Colonic mucosa (tissue), 4 donors: Measurements from ENCODE around the gene ZC3H7A. TPM values are rescaled to one million over a fixed set of nuclear protein-coding genes. Genes with fewer than 3 reads are reported as not detected.
A peak's percentile ranks its signal among the peaks of the same experiment; 100 is the strongest.
"Not testable (repeated sequence)": the region's sequence is repeated elsewhere in the genome, so short reads cannot be mapped to it uniquely, and the experiment has no call there.

Experiments used
- DNase-seq: peaks from one replicate; pipeline ENCODE4 v3.0.0-alpha.2; 2020
- H3K27ac ChIP-seq: fragments of 200-600 bp; one replicate; pipeline ENCODE4 v1.8.0; 2021
- H3K27me3 ChIP-seq: fragments of 200-600 bp; one replicate; pipeline ENCODE4 v1.8.0; 2021
- H3K36me3 ChIP-seq: fragments of 200-600 bp; one replicate; pipeline ENCODE4 v1.8.0; 2021
- H3K4me1 ChIP-seq: fragments of 200-600 bp; one replicate; pipeline ENCODE4 v1.8.0; 2021; ENCODE audit warnings: mild to moderate bottlenecking
- H3K4me3 ChIP-seq: fragments of 200-600 bp; one replicate; pipeline ENCODE4 v1.8.0; 2021
- H3K9ac ChIP-seq, 2 donors: one replicate each; pipeline ENCODE4 v1.7.0; 2013; ENCODE audit warnings: control low read depth in 2 of 2, low read depth in 2 of 2, low read length in 2 of 2
- H3K9me3 ChIP-seq: fragments of 200-600 bp; one replicate; pipeline ENCODE4 v1.8.0; 2021
- intact Hi-C: fragments of 100-400 bp; cut with DNase I; formaldehyde crosslinking; loops from one replicate; pipeline ENCODE4 v1.14.1; 2022
- total RNA-seq, 2 donors: library from RNA; stranded (reverse); fragmentation: NEBNext Ultra II Directional in 1 of 2; extraction: Animal tissue kit (Norgen Biotek cat#: 25700) in 1 of 2; gene quantifications; one replicate each; pipeline ENCODE4 v1.2.1, GENCODE V29; 2021
- TF ChIP-seq, protein P1 (sequence below): fragments of 200-600 bp; IDR thresholded peaks from one replicate; pipeline ENCODE4 v1.8.0; 2022; ENCODE audit warnings: antibody characterized with exemption, mild to moderate bottlenecking
- donor health status: healthy.
- donor health status: DM: no; HTN: no; CAD: no.
- donor health status: DM: no; HTN: no; CAD: no.

The ZC3H7A gene
- total RNA-seq, 2 donors from 2014 or later: 40.2 to 47.1 TPM

DNA sequence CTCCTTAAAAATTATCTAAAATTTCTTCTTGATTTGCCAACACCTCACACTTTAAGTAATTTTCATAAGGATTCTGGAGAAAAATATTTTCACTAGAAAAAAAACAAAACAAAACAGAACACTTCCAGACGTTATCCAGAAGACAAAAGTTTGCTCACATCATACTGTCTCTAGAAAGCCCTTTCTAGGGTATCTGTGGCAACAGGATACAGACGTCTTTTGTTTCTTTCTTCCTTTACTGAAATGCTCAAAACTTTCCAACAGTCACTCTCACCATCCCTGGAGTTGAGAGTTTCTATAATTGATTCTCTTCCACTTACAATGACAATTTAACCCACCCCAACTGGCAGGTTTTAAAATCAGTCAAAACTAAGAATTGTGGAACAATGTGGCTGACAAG lies 2.6 kb downstream of the ZC3H7A start:
- DNase-seq: no peak
- Histone ChIP-seq H3K4me3 (no peak overlapping the region), H3K27me3 (no peaks in the 10 kb centered on the region), H3K9ac (no peak overlapping the region), H3K9me3 (no peaks in the 10 kb centered on the region), H3K4me1 (peaks cover 20% of the 10 kb centered on the region), H3K27ac (no peak overlapping the region), H3K36me3 (no peaks in the 10 kb centered on the region)
- TF ChIP-seq, protein P1, sequence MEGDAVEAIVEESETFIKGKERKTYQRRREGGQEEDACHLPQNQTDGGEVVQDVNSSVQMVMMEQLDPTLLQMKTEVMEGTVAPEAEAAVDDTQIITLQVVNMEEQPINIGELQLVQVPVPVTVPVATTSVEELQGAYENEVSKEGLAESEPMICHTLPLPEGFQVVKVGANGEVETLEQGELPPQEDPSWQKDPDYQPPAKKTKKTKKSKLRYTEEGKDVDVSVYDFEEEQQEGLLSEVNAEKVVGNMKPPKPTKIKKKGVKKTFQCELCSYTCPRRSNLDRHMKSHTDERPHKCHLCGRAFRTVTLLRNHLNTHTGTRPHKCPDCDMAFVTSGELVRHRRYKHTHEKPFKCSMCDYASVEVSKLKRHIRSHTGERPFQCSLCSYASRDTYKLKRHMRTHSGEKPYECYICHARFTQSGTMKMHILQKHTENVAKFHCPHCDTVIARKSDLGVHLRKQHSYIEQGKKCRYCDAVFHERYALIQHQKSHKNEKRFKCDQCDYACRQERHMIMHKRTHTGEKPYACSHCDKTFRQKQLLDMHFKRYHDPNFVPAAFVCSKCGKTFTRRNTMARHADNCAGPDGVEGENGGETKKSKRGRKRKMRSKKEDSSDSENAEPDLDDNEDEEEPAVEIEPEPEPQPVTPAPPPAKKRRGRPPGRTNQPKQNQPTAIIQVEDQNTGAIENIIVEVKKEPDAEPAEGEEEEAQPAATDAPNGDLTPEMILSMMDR: no peak
- intact Hi-C loops: loop anchor here (10.0 kb wide), 1 partner anchor 50 kb away; the partner anchor contains the start of gene TXNDC11

DNA sequence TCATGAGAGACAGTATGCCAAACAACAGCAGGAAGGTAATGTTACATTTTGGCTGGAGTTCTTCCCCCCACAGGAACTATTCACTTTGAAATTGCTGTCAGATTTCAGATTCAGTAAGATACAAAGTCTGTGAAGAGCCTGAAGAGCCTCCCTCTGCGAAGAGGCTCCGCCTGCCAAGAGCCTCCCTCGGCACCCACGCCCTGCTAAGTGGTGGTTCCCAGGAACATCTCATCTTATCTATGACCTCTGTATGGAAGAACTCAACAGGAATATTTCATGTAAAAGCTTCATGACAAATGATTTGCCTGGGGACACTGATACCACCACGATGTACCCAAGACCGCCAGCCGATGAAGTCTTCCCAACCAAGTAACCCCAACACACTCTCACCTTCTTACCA lies 3.2 kb downstream of the ZC3H7A start:
- Histone ChIP-seq H3K27me3 (no peaks in the 10 kb centered on the region), H3K4me3 (no peak overlapping the region), H3K9me3 (no peaks in the 10 kb centered on the region), H3K9ac (peak overlapping the region in 1 of 2 donors; percentile 46), H3K27ac (no peak overlapping the region), H3K36me3 (no peaks in the 10 kb centered on the region), H3K4me1 (peaks cover 20% of the 10 kb centered on the region)
- TF ChIP-seq, protein P1: no peak
- intact Hi-C loops: loop anchor here (10.0 kb wide), 1 partner anchor 49 kb away; the partner anchor contains the start of gene TXNDC11
- DNase-seq: peak; percentile 38

DNA sequence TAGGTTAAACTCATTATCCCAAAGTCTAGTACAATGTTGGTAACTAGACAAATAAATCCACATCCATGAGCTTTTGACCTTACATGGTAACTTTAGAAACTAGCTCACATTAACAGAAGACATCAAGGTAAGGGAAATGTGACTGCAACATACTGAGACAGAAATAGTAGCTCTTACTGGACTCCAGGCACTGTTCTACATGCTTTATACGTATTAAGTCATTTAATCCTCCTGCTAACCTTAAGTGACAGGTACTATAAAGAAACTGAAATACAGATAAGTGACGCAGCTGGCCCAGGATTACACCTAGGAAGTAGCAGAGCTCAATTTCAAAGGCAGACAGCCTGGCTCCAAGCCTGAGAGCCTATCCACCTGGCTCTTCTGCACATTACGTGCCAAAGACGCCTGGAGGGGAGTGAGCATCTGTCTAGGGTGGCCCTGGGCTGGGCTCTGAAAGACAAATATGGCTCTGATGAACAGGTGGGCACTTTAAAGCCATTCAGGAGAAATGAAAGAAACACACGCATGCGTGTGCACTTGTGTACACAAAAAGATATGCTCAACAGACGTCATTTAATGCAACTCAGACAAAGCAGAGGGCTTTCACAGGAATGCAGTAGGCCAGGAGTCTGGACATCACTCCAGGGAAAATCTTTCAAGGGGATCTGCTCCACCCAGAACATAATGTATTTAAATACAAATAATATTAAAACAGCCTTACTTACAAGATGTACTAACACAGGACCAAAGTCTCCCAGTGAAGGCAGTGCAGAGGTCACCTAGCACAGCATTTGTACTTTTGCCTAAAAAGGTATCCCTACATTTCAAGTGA lies 4.4 kb downstream of the ZC3H7A start:
- TF ChIP-seq, protein P1: no peak
- peak overlapping the region in 1 of 2 donors; percentile 70 for H3K9ac ChIP-seq
- peak; percentile 67 for DNase-seq
- H3K36me3 ChIP-seq: no peaks in the 10 kb centered on the region
- H3K27me3 ChIP-seq: no peaks in the 10 kb centered on the region
- no peak overlapping the region for H3K4me3 ChIP-seq
- intact Hi-C loops: loop anchor here (10.0 kb wide), 1 partner anchor 48 kb away; the partner anchor contains the start of gene TXNDC11
- peaks cover 20% of the 10 kb centered on the region for H3K4me1 ChIP-seq
- H3K27ac ChIP-seq: peak overlapping the region; percentile 23
- no peaks in the 10 kb centered on the region for H3K9me3 ChIP-seq

DNA sequence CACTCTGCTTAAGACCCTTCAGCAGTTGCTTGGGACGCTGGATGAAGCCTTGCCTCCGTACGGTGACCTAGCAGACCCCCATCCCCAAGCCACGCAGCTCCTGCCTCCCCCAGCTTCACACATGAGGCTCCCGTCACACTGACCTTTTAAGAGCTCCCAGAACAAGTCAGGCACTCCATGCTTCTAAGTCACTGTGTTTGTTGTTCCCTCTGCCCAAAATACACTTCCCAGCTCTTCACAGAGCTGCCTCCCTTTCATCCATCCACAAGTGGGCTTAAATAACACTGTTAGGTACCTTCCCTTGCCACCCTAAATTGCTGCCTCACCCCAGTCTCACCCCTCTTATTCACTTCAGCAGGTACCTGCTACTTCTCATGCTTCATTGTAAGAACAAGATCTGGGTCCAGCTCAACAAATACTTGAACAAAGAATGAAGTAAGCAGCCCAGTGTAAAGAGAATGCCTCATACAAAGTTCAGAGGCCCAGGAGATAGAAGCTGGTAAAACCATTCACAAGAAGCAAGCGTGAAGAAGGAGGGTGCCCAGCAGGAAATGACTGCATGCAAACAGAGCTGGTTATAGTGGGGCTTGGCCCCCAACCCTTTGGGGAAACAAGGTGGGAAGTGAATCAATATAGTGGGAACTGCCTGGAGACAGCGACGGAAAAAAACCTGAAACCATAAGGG lies 5.8 kb downstream of the ZC3H7A start:
- TF ChIP-seq, protein P1: no peak
- H3K27ac ChIP-seq: no peak overlapping the region
- no peaks in the 10 kb centered on the region for H3K27me3 ChIP-seq
- H3K4me1 ChIP-seq: peaks cover 20% of the 10 kb centered on the region
- no peaks in the 10 kb centered on the region for H3K9me3 ChIP-seq
- no peaks in the 10 kb centered on the region for H3K36me3 ChIP-seq
- peak overlapping the region in 1 of 2 donors; percentile 23 for H3K9ac ChIP-seq
- no peak for DNase-seq
- no peak overlapping the region for H3K4me3 ChIP-seq
- intact Hi-C loops: loop anchor here (10.0 kb wide), 1 partner anchor 46 kb away; the partner anchor contains the start of gene TXNDC11

DNA sequence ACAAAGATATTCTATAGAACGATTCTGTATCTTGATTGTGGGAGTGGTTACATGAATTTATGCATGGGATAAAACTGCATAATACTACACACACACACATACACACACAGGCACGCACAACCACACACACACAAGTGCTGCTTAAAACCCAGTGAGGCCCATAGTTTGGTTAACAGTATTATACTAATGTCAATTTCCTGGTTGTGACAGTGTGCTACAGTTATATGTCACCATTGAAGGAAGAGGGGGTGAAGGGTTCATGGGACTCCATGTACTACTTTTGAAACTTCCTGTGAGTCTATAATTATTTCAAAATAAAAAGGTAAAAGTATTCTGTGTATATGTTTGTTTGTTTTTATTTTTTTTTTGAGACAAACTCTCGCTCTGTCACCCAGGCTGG lies 8.1 kb downstream of the ZC3H7A start:
- TF ChIP-seq, protein P1: no peak
- Histone ChIP-seq H3K9me3 (no peaks in the 10 kb centered on the region), H3K27ac (no peak overlapping the region), H3K9ac (no peak overlapping the region), H3K4me1 (peaks cover 16% of the 10 kb centered on the region), H3K27me3 (no peaks in the 10 kb centered on the region), H3K36me3 (no peaks in the 10 kb centered on the region), H3K4me3 (no peak overlapping the region)
- no peak for DNase-seq
- intact Hi-C loops: no loop called here

DNA sequence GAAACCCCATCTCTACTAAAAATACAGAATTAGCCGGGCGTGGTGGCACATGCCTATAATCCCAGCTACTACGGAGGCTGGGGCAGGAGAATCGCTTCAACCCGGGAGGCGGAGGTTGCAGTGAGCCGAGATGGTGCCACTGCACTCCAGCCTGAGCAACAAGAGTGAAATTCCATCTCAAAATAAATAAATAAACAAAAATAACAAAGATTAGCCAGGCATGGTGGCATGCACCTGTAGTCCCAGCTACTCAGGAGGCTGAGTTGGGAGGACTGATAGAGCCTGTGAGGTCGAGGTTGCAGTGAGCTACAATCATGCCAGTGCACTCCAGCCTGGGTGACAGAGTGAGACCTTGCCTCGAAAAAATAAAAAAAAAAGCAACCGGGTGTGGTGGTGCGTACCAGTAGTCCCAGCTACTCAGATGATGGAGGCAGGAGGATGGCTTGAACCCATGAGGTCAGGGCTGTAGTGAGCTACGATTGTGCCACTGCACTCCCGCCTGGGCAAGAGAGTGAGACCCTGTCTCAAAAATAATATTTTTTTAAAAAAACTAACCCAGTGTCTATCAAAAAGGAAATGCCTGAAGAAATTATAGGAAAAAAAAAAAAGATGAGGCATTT lies 12.0 kb downstream of the ZC3H7A start:
- H3K27ac ChIP-seq, intact Hi-C loops, H3K9ac ChIP-seq, H3K27me3 ChIP-seq, H3K36me3 ChIP-seq, H3K9me3 ChIP-seq, DNase-seq, H3K4me1 ChIP-seq, H3K4me3 ChIP-seq: not testable (repeated sequence)

DNA sequence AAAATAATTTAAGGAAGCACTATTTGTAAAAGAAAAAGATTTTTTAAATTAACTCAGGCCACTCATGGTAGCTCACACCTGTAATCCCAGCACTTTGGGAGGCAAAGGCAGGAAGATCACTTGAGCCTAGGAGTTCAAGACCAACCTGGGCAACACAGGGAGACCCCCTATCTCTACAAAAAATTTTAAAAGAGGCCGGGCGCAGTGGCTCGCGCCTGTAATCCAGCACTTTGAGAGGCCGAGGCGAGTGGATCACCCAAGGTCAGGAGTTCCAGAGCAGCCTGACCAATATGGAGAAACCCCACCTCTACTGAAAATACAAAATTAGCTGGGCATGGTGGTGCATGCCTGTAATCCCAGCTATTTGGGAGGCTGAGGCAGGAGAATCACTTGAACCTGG lies 12.7 kb downstream of the ZC3H7A start:
- intact Hi-C loops, H3K9ac ChIP-seq, H3K36me3 ChIP-seq, DNase-seq, H3K27me3 ChIP-seq, H3K4me1 ChIP-seq, H3K9me3 ChIP-seq, H3K4me3 ChIP-seq: not testable (repeated sequence)
- peak overlapping the region; percentile 91 for H3K27ac ChIP-seq
